Measurements from ENCODE around the gene NCLN.
"Not testable (repeated sequence)": the region's sequence is repeated elsewhere in the genome, so short reads cannot be mapped to it uniquely, and the experiment has no call there.

Gene NCLN

GRCh38 chr19:3186160-3186688, 494 bp downstream of the NCLN start:
- DNase-seq: no peak

GRCh38 chr19:3186891-3187661, 1.3 kb downstream of the NCLN start:
- no peak for DNase-seq

GRCh38 chr19:3187662-3188511, 2.2 kb downstream of the NCLN start:
- DNase-seq: no peak

GRCh38 chr19:3188627-3189596, 3.2 kb downstream of the NCLN start:
- DNase-seq: no peak

GRCh38 chr19:3189702-3190469, 4.2 kb downstream of the NCLN start:
- no peak for DNase-seq

- DNase-seq: no peak
These were observed 4.7 kb downstream of the NCLN start for GRCh38 chr19:3190470-3190770.

- no peak for DNase-seq
These were observed 5.4 kb downstream of the NCLN start for GRCh38 chr19:3190921-3191805.

GRCh38 chr19:3191806-3192104, 6.0 kb downstream of the NCLN start:
- DNase-seq: not testable (repeated sequence)

- DNase-seq: no peak
These were observed 6.5 kb downstream of the NCLN start for GRCh38 chr19:3192228-3192635.

GRCh38 chr19:3192684-3193083, 7.0 kb downstream of the NCLN start:
- DNase-seq: no peak

- DNase-seq: no peak
These were observed 7.8 kb downstream of the NCLN start for GRCh38 chr19:3193256-3194105.

GRCh38 chr19:3194106-3195087, 8.7 kb downstream of the NCLN start:
- no peak for DNase-seq

GRCh38 chr19:3196064-3196932, 10.6 kb downstream of the NCLN start:
- DNase-seq: no peak

GRCh38 chr19:3196933-3197205, 11.1 kb downstream of the NCLN start:
- DNase-seq: no peak

GRCh38 chr19:3198901-3199700, 13.4 kb downstream of the NCLN start:
- DNase-seq: no peak

GRCh38 chr19:3201072-3201700, 15.5 kb downstream of the NCLN start:
- DNase-seq: no peak

- DNase-seq: no peak
These were observed 16.2 kb downstream of the NCLN start for GRCh38 chr19:3201911-3202310.
